Common myeloid progenitor, CD34-positive (primary cell): ENCODE data around the gene C8G.

Experiments used
- CTCF ChIA-PET: fragments of 350-600 bp; sonication (Branson Sonifier 250); formaldehyde crosslinking; loops from one replicate; lab custom pipeline; 2021; ENCODE audit warnings: antibody characterized with exemption; lab: Charles Lee
- POLR2A ChIA-PET: fragments of 350-600 bp; sonication (Branson Sonifier 250); formaldehyde crosslinking; loops from one replicate; lab custom pipeline; 2021; ENCODE audit warnings: antibody characterized with exemption; lab: Charles Lee
- DNase-seq, 3 donors: peaks; one replicate each; pipeline versions ENCODE4 v3.0.0 to v3.0.0-alpha.2; 2013
- H3K27ac ChIP-seq, 2 experiments: 1 replicate in 1 of 2; 2 replicates in 1 of 2; pipeline ENCODE4 v1.7.0; 2013; ENCODE audit warnings: inconsistent platforms in 2 of 2, low read length in 2 of 2, mild to moderate bottlenecking in 2 of 2, low read depth in 1 of 2, moderate library complexity in 1 of 2; ENCODE audit not compliant: severe bottlenecking in 2 of 2, insufficient read depth in 1 of 2, poor library complexity in 1 of 2
- H3K27me3 ChIP-seq, 5 experiments: replicated peaks in 2 of 5; 1 replicate in 3 of 5; 2 replicates in 2 of 5; pipeline versions ENCODE4 v1.6.1 to v1.7.0; 2013; ENCODE audit warnings: low read length in 4 of 5, mild to moderate bottlenecking in 2 of 5, moderate library complexity in 2 of 5, inconsistent platforms in 1 of 5; ENCODE audit not compliant: insufficient read depth in 5 of 5, control insufficient read depth in 4 of 5
- H3K36me3 ChIP-seq, 4 experiments: 1 replicate in 2 of 4; 2 replicates in 2 of 4; pipeline versions ENCODE4 v1.6.1 to v1.7.0; 2013; ENCODE audit warnings: low read length in 3 of 4, control low read depth in 1 of 4, mild to moderate bottlenecking in 1 of 4; ENCODE audit not compliant: control insufficient read depth in 4 of 4, insufficient read depth in 4 of 4
- H3K4me1 ChIP-seq, 4 experiments: 1 replicate in 3 of 4; 2 replicates in 1 of 4; pipeline versions ENCODE4 v1.6.1 to v1.7.1; 2013; ENCODE audit warnings: low read length in 3 of 4, mild to moderate bottlenecking in 3 of 4, control low read depth in 1 of 4, inconsistent platforms in 1 of 4, moderate library complexity in 1 of 4; ENCODE audit not compliant: control insufficient read depth in 4 of 4, insufficient read depth in 4 of 4; ENCODE audit errors: control extremely low read depth in 1 of 4
- H3K4me3 ChIP-seq, 7 experiments: 1 replicate in 4 of 7; 2 replicates in 3 of 7; pipeline versions ENCODE4 v1.5.1 to v1.7.0; 2013; ENCODE audit warnings: mild to moderate bottlenecking in 7 of 7, low read length in 6 of 7, moderate library complexity in 6 of 7, inconsistent platforms in 2 of 7, low read depth in 2 of 7, control low read depth in 1 of 7; ENCODE audit not compliant: insufficient read depth in 4 of 7, control insufficient read depth in 1 of 7; ENCODE audit errors: extremely low read depth in 1 of 7
- H3K9me3 ChIP-seq, 5 experiments: 1 replicate in 4 of 5; 2 replicates in 1 of 5; pipeline versions ENCODE4 v1.6.1 to v1.7.1; 2013; ENCODE audit warnings: low read length in 4 of 5, mild to moderate bottlenecking in 2 of 5, inconsistent platforms in 1 of 5, low read depth in 1 of 5, moderate library complexity in 1 of 5; ENCODE audit not compliant: control insufficient read depth in 4 of 5, insufficient read depth in 2 of 5; ENCODE audit errors: control extremely low read depth in 1 of 5
- WGBS: methylation state at CpG from one replicate; pipeline ENCODE4 v1.1.5; 2013; ENCODE audit not compliant: insufficient coverage; 5-methylcytosine and 5-hydroxymethylcytosine counted together

C8G gene

DNA sequence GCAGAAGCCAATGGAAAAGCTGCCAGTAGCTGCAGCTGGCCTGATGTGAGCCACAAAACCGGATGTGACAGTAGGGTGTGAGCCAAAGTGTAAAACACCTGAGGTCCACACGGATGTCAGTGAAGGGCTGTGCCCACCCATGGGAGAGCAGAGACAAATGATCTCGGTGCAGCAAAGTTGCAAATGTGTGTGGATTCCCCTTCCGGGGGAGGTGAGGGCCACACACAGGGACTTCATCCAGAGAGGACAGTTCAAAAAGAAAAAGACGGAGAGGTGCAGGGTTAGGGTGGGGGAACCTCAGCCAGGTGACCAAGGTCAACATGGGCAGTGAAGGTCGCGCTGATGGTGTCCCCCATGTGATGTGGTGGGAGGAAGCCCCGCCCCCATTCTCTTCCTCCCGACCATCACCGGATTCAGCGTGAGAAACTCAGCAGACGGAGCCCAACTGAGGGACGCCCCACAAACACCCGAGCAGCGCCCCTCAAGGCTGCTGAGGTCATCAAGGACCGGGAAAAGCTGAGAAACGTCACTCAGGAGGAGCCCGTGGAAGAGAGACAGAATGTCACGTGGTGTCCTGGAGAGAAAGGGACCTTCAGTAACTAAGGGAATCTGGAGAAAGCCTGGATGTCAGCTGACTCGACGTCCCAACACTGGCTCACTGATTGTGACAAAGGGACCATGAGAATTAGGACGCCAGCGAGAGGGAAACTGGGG, 20.9 kb downstream of the C8G start:
- peak overlapping the region in 2 of 7 experiments; percentile 30 to 48 for H3K4me3 ChIP-seq
- ChIA-PET POLR2A (no interaction called here), CTCF (interaction anchor here (1.4 to 3.4 kb wide), 2 partner anchors 10 to 60 kb away, joined by 4 to 10 read pairs; no protein-coding TSS in a partner anchor)
- peaks cover 0 to 2% (median 0%) of the 10 kb centered on the region in 5 experiments for H3K27me3 ChIP-seq
- peak in 1 of 3 donors; percentile 23 for DNase-seq
- no peak overlapping the region for H3K27ac ChIP-seq
- H3K36me3 ChIP-seq = no peaks in the 10 kb centered on the region
- no peaks in the 10 kb centered on the region for H3K9me3 ChIP-seq
- 32% methylated on average over 20 of the region's 23 CpGs for WGBS
- peaks cover 0 to 8% (median 7%) of the 10 kb centered on the region in 4 experiments for H3K4me1 ChIP-seq

DNA sequence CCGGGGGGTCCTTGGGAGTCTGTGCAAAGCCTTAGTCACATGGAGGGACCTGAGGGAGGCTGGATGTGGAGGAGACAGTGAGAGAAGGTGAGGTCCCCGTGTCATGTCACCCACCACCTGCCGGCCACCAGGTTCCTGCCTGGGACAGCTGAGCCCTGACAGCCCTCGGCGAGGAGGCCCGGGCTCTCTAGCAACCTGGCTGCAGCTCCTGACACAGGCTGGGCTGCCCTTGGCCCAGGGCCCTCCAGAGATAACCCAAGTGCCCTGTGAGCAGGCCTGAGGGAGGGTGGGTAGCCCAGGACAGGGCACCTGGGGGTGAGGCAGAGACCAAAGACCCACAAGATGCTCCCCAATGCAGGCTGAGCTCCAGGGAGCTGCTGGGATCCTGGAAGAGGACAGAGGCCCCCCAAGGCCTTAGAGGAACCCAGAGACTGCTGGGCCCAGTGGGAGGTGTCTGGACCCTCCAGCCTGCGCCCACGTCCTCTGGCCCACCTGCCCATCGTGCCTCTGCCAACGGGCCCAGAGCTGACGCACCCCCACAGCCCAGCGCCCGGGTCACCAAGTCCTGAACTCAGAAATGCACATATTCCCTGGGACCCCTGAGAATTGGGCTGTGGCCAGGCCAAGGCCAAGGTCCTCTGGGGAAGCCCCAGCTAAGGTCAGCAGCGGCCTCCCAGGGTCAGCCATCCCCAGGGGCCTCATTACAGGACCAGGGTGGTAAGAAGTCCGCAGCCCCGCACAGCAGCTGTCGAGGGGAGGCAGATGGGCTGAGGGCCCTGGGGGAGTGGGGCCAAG, 23.5 kb downstream of the C8G start:
- Histone ChIP-seq H3K9me3 (no peaks in the 10 kb centered on the region), H3K27me3 (peaks cover 0 to 2% (median 0%) of the 10 kb centered on the region in 5 experiments), H3K27ac (no peak overlapping the region), H3K4me3 (no peak overlapping the region), H3K4me1 (peaks cover 0 to 8% (median 7%) of the 10 kb centered on the region in 4 experiments), H3K36me3 (no peaks in the 10 kb centered on the region)
- WGBS = 90% methylated on average over 16 of the region's 17 CpGs
- no peak for DNase-seq
- ChIA-PET POLR2A (no interaction called here), CTCF (interaction anchor here (1.1 kb wide), 1 partner anchor 66 kb away, joined by 4 read pairs; no protein-coding TSS in a partner anchor)

- Histone ChIP-seq H3K4me1 (peaks cover 0 to 8% (median 7%) of the 10 kb centered on the region in 4 experiments), H3K4me3 (no peak overlapping the region), H3K36me3 (no peaks in the 10 kb centered on the region), H3K27ac (no peak overlapping the region), H3K9me3 (no peaks in the 10 kb centered on the region), H3K27me3 (peaks cover 0 to 2% (median 0%) of the 10 kb centered on the region in 5 experiments)
- CTCF ChIA-PET = interaction anchor here (1.1 kb wide), 1 partner anchor 66 kb away, joined by 4 read pairs; no protein-coding TSS in a partner anchor
- POLR2A ChIA-PET = no interaction called here
- WGBS = 93% methylated on average over 15 of the region's 17 CpGs
- no peak for DNase-seq
Measured at GRCh38 chr9:136969150-136969549, 24.1 kb downstream of the C8G start.

DNA sequence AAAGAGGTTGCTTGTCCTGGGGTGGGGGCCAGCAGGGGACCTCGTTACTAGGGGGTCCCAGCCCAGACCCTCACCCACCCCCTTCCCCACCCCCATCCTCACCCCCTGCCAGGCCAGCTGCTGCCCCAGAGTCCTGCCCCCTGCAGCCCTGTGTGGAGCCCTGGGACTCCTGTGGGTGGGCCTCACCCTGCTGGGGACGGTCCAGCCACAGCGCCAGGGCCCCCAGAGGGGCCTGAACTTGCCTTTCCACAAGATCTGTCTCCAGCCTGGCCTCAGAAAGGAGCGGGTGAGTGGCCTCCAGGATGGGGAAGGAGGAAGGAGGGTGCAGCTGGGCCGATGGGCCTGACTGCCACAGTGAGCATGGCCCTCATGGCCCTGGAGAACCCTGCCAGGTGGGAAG, 24.7 kb downstream of the C8G start:
- ChIA-PET POLR2A (no interaction called here), CTCF (no interaction called here)
- no peak for DNase-seq
- WGBS = 83% methylated on average over 4 of the region's 5 CpGs
- Histone ChIP-seq H3K4me3 (no peak overlapping the region), H3K4me1 (peaks cover 0 to 11% (median 8%) of the 10 kb centered on the region in 4 experiments), H3K27me3 (peaks cover 0 to 2% (median 0%) of the 10 kb centered on the region in 5 experiments), H3K9me3 (no peaks in the 10 kb centered on the region), H3K27ac (no peak overlapping the region), H3K36me3 (no peaks in the 10 kb centered on the region)

- Histone ChIP-seq H3K27me3 (peaks cover 0 to 2% (median 0%) of the 10 kb centered on the region in 5 experiments), H3K4me1 (peaks cover 0 to 17% (median 14%) of the 10 kb centered on the region in 4 experiments), H3K9me3 (no peaks in the 10 kb centered on the region), H3K36me3 (no peaks in the 10 kb centered on the region), H3K27ac (no peak overlapping the region), H3K4me3 (no peak overlapping the region)
- WGBS = 97% methylated on average over 6 of the region's 11 CpGs
- no peak for DNase-seq
- ChIA-PET CTCF (interaction anchor here (1.2 kb wide), 1 partner anchor 20 kb away, joined by 3 read pairs; no protein-coding TSS in a partner anchor), POLR2A (no interaction called here)
Measured at GRCh38 chr9:136970361-136970760, 25.3 kb downstream of the C8G start.

DNA sequence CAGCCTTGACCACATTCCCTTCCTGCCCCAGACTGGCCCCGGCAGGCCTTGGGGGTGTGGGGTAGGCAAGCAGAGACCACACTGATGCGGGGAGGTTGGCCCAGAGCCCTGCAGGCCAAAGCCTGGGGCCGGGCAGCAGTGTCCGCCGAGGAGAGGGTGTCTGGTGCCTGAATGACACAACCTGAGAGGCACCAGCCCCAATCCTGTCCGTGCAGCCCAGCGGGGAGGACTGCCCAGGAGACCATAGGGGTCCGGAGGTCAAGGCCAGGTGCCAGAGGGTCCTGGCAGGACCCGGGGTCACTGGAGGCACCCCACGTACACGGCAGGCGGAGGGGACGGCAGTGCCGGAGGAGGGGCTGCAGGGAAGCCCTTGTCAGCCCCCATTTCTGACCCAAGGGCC, 26.7 kb downstream of the C8G start:
- H3K27ac ChIP-seq = no peak overlapping the region
- peaks cover 0 to 25% (median 22%) of the 10 kb centered on the region in 4 experiments for H3K4me1 ChIP-seq
- 90% methylated on average over 14 of the region's 14 CpGs for WGBS
- no peaks in the 10 kb centered on the region for H3K27me3 ChIP-seq
- no peaks in the 10 kb centered on the region for H3K9me3 ChIP-seq
- H3K4me3 ChIP-seq = no peak overlapping the region
- ChIA-PET CTCF (interaction anchor here (1.2 to 1.3 kb wide), 2 partner anchors 26 to 129 kb away, joined by 3 read pairs; partner anchors contain the start of gene AJM1), POLR2A (interaction anchor here (0.6 kb wide), 1 partner anchor 27 kb away, joined by 3 read pairs; the partner anchor contains the start of gene C8G)
- H3K36me3 ChIP-seq = no peaks in the 10 kb centered on the region
- no peak for DNase-seq
